GM18909 (cell line): Measurements from ENCODE around the gene PACS1.
A peak's percentile ranks its signal among the peaks of the same experiment; 100 is the strongest.

ENCODE experiments used
- ATAC-seq: cut with Tn5 transposase; IDR thresholded peaks from one replicate; pipeline ENCODE4 v1.9.1; 2021; ENCODE audit warnings: mild to moderate bottlenecking; ENCODE audit not compliant: unreplicated experiment, poor library complexity

The PACS1 gene

GRCh38 chr11:66218846-66219620, 149.0 kb downstream of the PACS1 start:
- ATAC-seq, result no peak

GRCh38 chr11:66219846-66220565, 149.9 kb downstream of the PACS1 start:
- no peak for ATAC-seq

GRCh38 chr11:66220566-66220935, 150.5 kb downstream of the PACS1 start:
- no peak for ATAC-seq

GRCh38 chr11:66221012-66221411, 150.9 kb downstream of the PACS1 start:
- ATAC-seq, result no peak

GRCh38 chr11:66221726-66222236, 151.7 kb downstream of the PACS1 start:
- no peak for ATAC-seq

- ATAC-seq, result peak; percentile 89
Observed at GRCh38 chr11:66222358-66223149, 152.5 kb downstream of the PACS1 start.

- ATAC-seq, result no peak
Observed at GRCh38 chr11:66224226-66224855, 154.3 kb downstream of the PACS1 start.

GRCh38 chr11:66225066-66225465, 155.0 kb downstream of the PACS1 start:
- ATAC-seq, result no peak

GRCh38 chr11:66226101-66226500, 156.0 kb downstream of the PACS1 start:
- ATAC-seq, result no peak

- no peak for ATAC-seq
Observed at GRCh38 chr11:66227700-66228099, 157.6 kb downstream of the PACS1 start.

GRCh38 chr11:66228521-66228920, 158.4 kb downstream of the PACS1 start:
- no peak for ATAC-seq

GRCh38 chr11:66230156-66230555, 160.1 kb downstream of the PACS1 start:
- ATAC-seq, result no peak

GRCh38 chr11:66230978-66231377, 160.9 kb downstream of the PACS1 start:
- no peak for ATAC-seq

- no peak for ATAC-seq
Observed at GRCh38 chr11:66231561-66231960, 161.5 kb downstream of the PACS1 start.

GRCh38 chr11:66232769-66233168, 162.7 kb downstream of the PACS1 start:
- ATAC-seq, result no peak

GRCh38 chr11:66233301-66233700, 163.2 kb downstream of the PACS1 start:
- ATAC-seq, result no peak

GRCh38 chr11:66235141-66235540, 165.1 kb downstream of the PACS1 start:
- no peak for ATAC-seq

- no peak for ATAC-seq
Observed at GRCh38 chr11:66237867-66238266, 167.8 kb downstream of the PACS1 start.

GRCh38 chr11:66238786-66239413, 168.8 kb downstream of the PACS1 start:
- no peak for ATAC-seq

GRCh38 chr11:66239511-66239910, 169.4 kb downstream of the PACS1 start:
- ATAC-seq, result no peak
